Measurements from ENCODE around the gene LMAN1.

LMAN1 gene

GRCh38 chr18:59358712-59359575 lies at the start of gene LMAN1:
TSS of gene LMAN1 (minus strand) at chr18:59359265. CDS start at chr18:59359244, 21 bp downstream.
- Histone ChIP-seq H3K27ac (peak within 1 kb of the TSS; percentile 66 to 96 (median 89)), H3K4me3 (peak within 1 kb of the TSS; percentile 73 to 97 (median 92))

- Histone ChIP-seq H3K27ac (no peak overlapping the region), H3K4me3 (no peak overlapping the region)
Observed at GRCh38 chr18:59402432-59403090, 43.5 kb upstream of the LMAN1 start.

GRCh38 chr18:59400407-59400806 lies 41.3 kb upstream of the LMAN1 start:
- no peak overlapping the region for H3K4me3 ChIP-seq
- peak overlapping the region in 1 of 21 experiments; percentile 16 for H3K27ac ChIP-seq

- Histone ChIP-seq H3K27ac (no peak overlapping the region), H3K4me3 (no peak overlapping the region)
Observed at GRCh38 chr18:59395226-59396175, 36.4 kb upstream of the LMAN1 start.

GRCh38 chr18:59393381-59393780 lies 34.3 kb upstream of the LMAN1 start:
- H3K27ac ChIP-seq: no peak overlapping the region
- H3K4me3 ChIP-seq: no peak overlapping the region

- Histone ChIP-seq H3K27ac (no peak overlapping the region), H3K4me3 (no peak overlapping the region)
Observed at GRCh38 chr18:59388817-59389216, 29.8 kb upstream of the LMAN1 start.

GRCh38 chr18:59387687-59388565 lies 28.9 kb upstream of the LMAN1 start:
- H3K4me3 ChIP-seq: no peak overlapping the region
- H3K27ac ChIP-seq: no peak overlapping the region

GRCh38 chr18:59386909-59387686 lies 28.0 kb upstream of the LMAN1 start:
- no peak overlapping the region for H3K4me3 ChIP-seq
- H3K27ac ChIP-seq: no peak overlapping the region

- H3K4me3 ChIP-seq: no peak overlapping the region
- H3K27ac ChIP-seq: no peak overlapping the region
Observed at GRCh38 chr18:59385191-59385590, 26.1 kb upstream of the LMAN1 start.

- no peak overlapping the region for H3K4me3 ChIP-seq
- no peak overlapping the region for H3K27ac ChIP-seq
Observed at GRCh38 chr18:59383851-59384250, 24.8 kb upstream of the LMAN1 start.

- no peak overlapping the region for H3K27ac ChIP-seq
Observed at GRCh38 chr18:59382383-59382782, 23.3 kb upstream of the LMAN1 start.

GRCh38 chr18:59381949-59382348 lies 22.9 kb upstream of the LMAN1 start:
- no peak overlapping the region for H3K27ac ChIP-seq
- H3K4me3 ChIP-seq: no peak overlapping the region

More at GRCh38 chr18:59382383-59382782, 23.3 kb upstream of the LMAN1 start:
- H3K4me3 ChIP-seq: no peak overlapping the region

GRCh38 chr18:59380706-59381105 lies 21.6 kb upstream of the LMAN1 start:
- no peak overlapping the region for H3K4me3 ChIP-seq
- no peak overlapping the region for H3K27ac ChIP-seq

GRCh38 chr18:59379772-59380522 lies 20.9 kb upstream of the LMAN1 start:
- H3K27ac ChIP-seq: no peak overlapping the region
- H3K4me3 ChIP-seq: no peak overlapping the region

- Histone ChIP-seq H3K4me3 (no peak overlapping the region), H3K27ac (no peak overlapping the region)
Observed at GRCh38 chr18:59377613-59378337, 18.7 kb upstream of the LMAN1 start.

- Histone ChIP-seq H3K27ac (no peak overlapping the region), H3K4me3 (no peak overlapping the region)
Observed at GRCh38 chr18:59376351-59376935, 17.4 kb upstream of the LMAN1 start.

GRCh38 chr18:59374128-59374527 lies 15.1 kb upstream of the LMAN1 start:
- Histone ChIP-seq H3K27ac (no peak overlapping the region), H3K4me3 (no peak overlapping the region)
